Loucy (cell line): ENCODE results near the gene EOLA1.

Source experiments
- H2AFZ ChIP-seq: fragments of 200-600 bp; sonication (generic); 2 replicates; pipeline ENCODE4 v1.6.0; 2016; ENCODE audit warnings: antibody characterized with exemption, mild to moderate bottlenecking, low read length, moderate library complexity
- H3F3A ChIP-seq: fragments of 200-600 bp; 2 replicates; pipeline ENCODE4 v1.6.0; 2016; ENCODE audit warnings: antibody characterized with exemption, low read depth, mild to moderate bottlenecking
- H3K27me3 ChIP-seq: fragments of 200-600 bp; sonication (generic); 2 replicates; pipeline ENCODE4 v1.6.1; 2014; ENCODE audit warnings: low read length, mild to moderate bottlenecking; ENCODE audit not compliant: insufficient read depth, poor library complexity, severe bottlenecking
- H3K36me3 ChIP-seq: fragments of 200-600 bp; sonication (generic); 2 replicates; pipeline ENCODE4 v1.6.1; 2016; ENCODE audit warnings: low read length; ENCODE audit not compliant: insufficient read depth
- H3K4me1 ChIP-seq: fragments of 200-600 bp; sonication (generic); 2 replicates; pipeline ENCODE4 v1.5.1; 2014; ENCODE audit warnings: low read length, mild to moderate bottlenecking; ENCODE audit not compliant: insufficient read depth, poor library complexity, severe bottlenecking
- H3K4me2 ChIP-seq: fragments of 200-600 bp; sonication (generic); 2 replicates; pipeline ENCODE4 v1.6.0; 2014; ENCODE audit warnings: antibody characterized with exemption, low read length, low read depth, mild to moderate bottlenecking; ENCODE audit not compliant: poor library complexity, severe bottlenecking
- H3K4me3 ChIP-seq: fragments of 200-600 bp; sonication (generic); 2 replicates; pipeline ENCODE4 v1.5.1; 2014; ENCODE audit warnings: low read length, mild to moderate bottlenecking, mixed read lengths; ENCODE audit not compliant: poor library complexity, severe bottlenecking
- H3K79me2 ChIP-seq: fragments of 200-600 bp; sonication (generic); 2 replicates; pipeline ENCODE4 v1.6.1; 2014; ENCODE audit warnings: low read length; ENCODE audit not compliant: insufficient read depth
- H3K9ac ChIP-seq: fragments of 200-600 bp; sonication (generic); 2 replicates; pipeline ENCODE4 v1.6.0; 2014; ENCODE audit warnings: mild to moderate bottlenecking, low read depth, low read length, moderate library complexity; ENCODE audit not compliant: poor library complexity, severe bottlenecking
- H3K9me2 ChIP-seq: fragments of 200-600 bp; sonication (generic); replicated peaks from 2 replicates; pipeline ENCODE4 v1.6.1; 2016; ENCODE audit warnings: low read depth, low read length, mixed read lengths
- H3K9me3 ChIP-seq: fragments of 200-600 bp; sonication (generic); 2 replicates; pipeline ENCODE4 v1.6.1; 2014; ENCODE audit warnings: mild to moderate bottlenecking, antibody characterized with exemption, low read length, low read depth; ENCODE audit not compliant: insufficient read depth
- H4K20me1 ChIP-seq: fragments of 200-600 bp; sonication (generic); 2 replicates; pipeline ENCODE4 v1.6.0; 2014; ENCODE audit warnings: antibody characterized with exemption, low read length, mild to moderate bottlenecking; ENCODE audit not compliant: insufficient read depth, poor library complexity, severe bottlenecking
- EZH2phosphoT487 ChIP-seq: fragments of 200-600 bp; IDR thresholded peaks from 2 replicates; pipeline ENCODE4 v1.6.1; 2018; ENCODE audit warnings: antibody characterized with exemption, mild to moderate bottlenecking, moderate library complexity, borderline replicate concordance
- TF ChIP-seq, protein P1 (sequence below): fragments of 200-600 bp; sonication (generic); conservative IDR thresholded peaks from 2 replicates; pipeline ENCODE4 v1.5.1; 2014; ENCODE audit warnings: mild to moderate bottlenecking, antibody characterized with exemption, low read length

Gene EOLA1

DNA sequence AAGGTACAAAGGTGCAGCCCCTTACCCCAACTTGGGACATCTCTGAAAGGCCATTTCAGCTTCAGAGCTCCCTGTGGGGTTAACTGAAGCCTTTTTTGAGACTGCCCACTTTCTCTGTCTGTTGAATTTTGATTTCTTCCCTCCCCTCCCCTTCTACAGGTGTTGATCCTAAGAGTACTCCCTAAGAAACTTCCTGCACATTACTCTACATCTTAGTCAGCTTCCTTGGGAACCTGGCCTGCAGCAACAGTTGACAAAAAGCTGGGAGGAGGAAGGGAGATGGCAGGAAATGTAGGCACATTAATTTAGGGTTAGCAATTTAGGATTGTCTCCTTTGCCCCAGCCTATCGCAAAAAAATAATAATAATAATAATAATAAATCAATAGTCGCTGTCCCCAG, 34.5 kb upstream of the EOLA1 start:
- Histone ChIP-seq H3K4me1 (peaks cover 14% of the 10 kb centered on the region), H3K9me3 (no peaks in the 10 kb centered on the region), H3K4me2 (no peak overlapping the region), H3K36me3 (no peaks in the 10 kb centered on the region), H3K27me3 (no peaks in the 10 kb centered on the region), H3K9ac (no peak overlapping the region), H3K4me3 (no peak overlapping the region), H3K9me2 (no peaks in the 10 kb centered on the region), H2AFZ (no peak overlapping the region), H3F3A (no peaks in the 10 kb centered on the region), H4K20me1 (peaks cover 17% of the 10 kb centered on the region), H3K79me2 (peaks cover 5% of the 10 kb centered on the region; the same call in 1 of the 2 replicates)
- TF ChIP-seq EZH2phosphoT487, result no peak
- TF ChIP-seq, protein P1, sequence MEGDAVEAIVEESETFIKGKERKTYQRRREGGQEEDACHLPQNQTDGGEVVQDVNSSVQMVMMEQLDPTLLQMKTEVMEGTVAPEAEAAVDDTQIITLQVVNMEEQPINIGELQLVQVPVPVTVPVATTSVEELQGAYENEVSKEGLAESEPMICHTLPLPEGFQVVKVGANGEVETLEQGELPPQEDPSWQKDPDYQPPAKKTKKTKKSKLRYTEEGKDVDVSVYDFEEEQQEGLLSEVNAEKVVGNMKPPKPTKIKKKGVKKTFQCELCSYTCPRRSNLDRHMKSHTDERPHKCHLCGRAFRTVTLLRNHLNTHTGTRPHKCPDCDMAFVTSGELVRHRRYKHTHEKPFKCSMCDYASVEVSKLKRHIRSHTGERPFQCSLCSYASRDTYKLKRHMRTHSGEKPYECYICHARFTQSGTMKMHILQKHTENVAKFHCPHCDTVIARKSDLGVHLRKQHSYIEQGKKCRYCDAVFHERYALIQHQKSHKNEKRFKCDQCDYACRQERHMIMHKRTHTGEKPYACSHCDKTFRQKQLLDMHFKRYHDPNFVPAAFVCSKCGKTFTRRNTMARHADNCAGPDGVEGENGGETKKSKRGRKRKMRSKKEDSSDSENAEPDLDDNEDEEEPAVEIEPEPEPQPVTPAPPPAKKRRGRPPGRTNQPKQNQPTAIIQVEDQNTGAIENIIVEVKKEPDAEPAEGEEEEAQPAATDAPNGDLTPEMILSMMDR, result no peak

DNA sequence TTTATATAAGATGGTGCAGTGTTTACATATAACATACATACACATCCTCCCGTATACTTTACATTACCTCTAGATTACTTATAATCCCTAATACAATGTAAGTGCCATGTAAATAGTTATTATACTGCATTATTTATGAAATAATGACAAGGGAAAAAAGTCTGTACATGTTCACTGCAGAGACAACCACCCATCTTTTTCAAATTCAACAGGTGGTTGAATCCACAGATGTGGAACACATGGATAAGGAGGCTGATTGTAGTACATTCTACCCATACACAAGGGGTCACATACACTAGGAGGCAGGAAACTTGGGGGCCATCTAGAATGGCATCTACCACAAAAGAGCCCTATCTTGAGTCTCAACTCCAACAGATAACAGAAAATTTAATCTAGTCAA, 32.3 kb upstream of the EOLA1 start:
- no peak overlapping the region for H3K4me3 ChIP-seq
- H3K36me3 ChIP-seq, result no peaks in the 10 kb centered on the region
- H3K4me2 ChIP-seq, result no peak overlapping the region
- peaks cover 19% of the 10 kb centered on the region for H3K4me1 ChIP-seq
- no peaks in the 10 kb centered on the region for H3K79me2 ChIP-seq
- no peak overlapping the region for H2AFZ ChIP-seq
- no peaks in the 10 kb centered on the region for H3K9me2 ChIP-seq
- no peak overlapping the region for H3K9ac ChIP-seq
- no peaks in the 10 kb centered on the region for H3K27me3 ChIP-seq
- no peak for TF ChIP-seq EZH2phosphoT487
- TF ChIP-seq, protein P1, result no peak
- no peaks in the 10 kb centered on the region for H3K9me3 ChIP-seq
- H3F3A ChIP-seq, result no peaks in the 10 kb centered on the region
- peaks cover 3% of the 10 kb centered on the region for H4K20me1 ChIP-seq

DNA sequence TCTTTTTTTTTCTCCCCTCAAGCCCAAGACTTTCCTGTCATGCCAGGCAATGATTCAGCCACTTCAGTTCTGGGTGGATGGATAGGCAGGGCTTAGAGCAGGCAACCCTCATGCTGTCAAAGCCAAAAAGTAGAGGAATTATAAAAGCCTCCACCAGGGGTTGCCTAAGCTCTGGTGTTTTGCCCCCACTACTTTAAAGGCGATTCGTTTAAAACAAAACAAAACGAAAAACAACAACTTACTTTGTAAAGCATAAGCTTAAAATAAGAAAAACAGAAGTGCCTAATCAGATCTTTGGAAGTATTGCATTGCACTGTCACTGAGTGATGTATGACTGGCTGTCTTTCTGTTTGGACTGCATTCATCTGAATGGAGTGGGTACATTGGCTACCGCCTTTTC, 30.4 kb upstream of the EOLA1 start:
- Histone ChIP-seq H3K27me3 (no peaks in the 10 kb centered on the region), H2AFZ (no peak overlapping the region), H3K9ac (no peak overlapping the region), H3K9me2 (no peaks in the 10 kb centered on the region), H3K79me2 (no peaks in the 10 kb centered on the region), H3K4me1 (peaks cover 36% of the 10 kb centered on the region), H3K9me3 (no peaks in the 10 kb centered on the region), H3K4me2 (no peak overlapping the region), H3K36me3 (no peaks in the 10 kb centered on the region), H3F3A (no peaks in the 10 kb centered on the region), H3K4me3 (no peak overlapping the region), H4K20me1 (no peaks in the 10 kb centered on the region)
- TF ChIP-seq EZH2phosphoT487, result no peak
- TF ChIP-seq, protein P1, result peak; percentile 36; the same call in 1 of the 2 replicates
